HG02610 (cell line): ENCODE measurements around the gene DOCK4.

Source experiments
- ATAC-seq: cut with Tn5 transposase; IDR thresholded peaks from one replicate; pipeline ENCODE4 v1.9.1; 2021; ENCODE audit warnings: mild to moderate bottlenecking, moderate library complexity; ENCODE audit not compliant: unreplicated experiment

Gene DOCK4

DNA sequence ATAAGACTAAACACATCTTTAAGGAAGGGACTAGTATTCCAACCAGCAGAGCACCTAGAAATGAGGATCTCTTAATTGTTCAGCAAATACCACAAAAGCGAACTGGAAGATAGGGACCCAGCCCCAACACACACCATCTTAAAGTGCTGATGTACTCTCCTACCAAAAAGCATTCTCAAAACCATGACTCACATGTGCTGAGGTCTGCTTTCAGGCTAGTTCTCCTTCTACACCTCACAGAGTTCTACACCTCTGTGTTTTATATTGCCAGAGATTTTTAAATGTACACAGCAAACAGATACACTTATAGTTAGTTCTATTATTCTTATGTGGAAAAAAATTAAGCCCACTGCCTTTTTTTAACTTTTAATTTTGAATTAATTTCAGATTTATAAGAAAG lies 191.9 kb downstream of the DOCK4 start:
- ATAC-seq, result no peak

DNA sequence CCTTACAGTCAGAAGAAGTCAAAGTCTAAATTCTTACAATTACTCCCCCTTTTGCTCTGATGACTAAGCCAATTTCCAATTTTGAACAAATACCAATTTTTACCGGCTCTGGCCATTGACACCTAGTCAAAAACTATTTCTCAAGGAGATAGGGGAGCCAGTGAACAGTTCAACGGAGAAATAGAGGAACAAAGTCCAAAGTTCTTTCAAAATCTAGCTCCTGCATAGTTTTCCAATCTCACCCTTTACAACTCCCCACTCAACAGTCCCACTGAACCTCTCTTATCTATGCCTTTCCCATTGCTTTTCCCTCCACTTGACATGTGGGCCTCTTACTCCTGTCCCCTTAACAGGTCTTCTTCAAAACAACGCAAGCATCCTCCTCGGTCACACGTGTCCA lies 192.9 kb downstream of the DOCK4 start:
- no peak for ATAC-seq

DNA sequence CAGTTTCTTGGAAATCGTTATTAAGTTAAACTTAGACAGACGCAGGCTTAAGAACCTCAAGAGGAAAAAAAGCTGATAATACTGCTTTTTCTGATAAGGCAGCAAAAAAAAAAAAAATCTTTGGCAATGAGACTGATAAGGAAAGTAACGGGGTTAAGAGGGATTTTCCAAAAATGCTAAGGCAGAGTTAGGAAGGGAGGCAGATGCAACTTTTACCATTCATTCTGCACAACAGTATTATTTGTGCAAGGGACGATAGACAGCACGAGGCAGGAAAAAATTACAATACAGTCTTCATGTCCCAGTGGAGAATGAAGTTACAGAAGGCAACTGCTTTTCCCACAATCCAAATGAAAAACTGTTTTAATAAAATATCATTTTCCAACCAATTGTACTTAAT lies 194.0 kb downstream of the DOCK4 start:
- no peak for ATAC-seq

DNA sequence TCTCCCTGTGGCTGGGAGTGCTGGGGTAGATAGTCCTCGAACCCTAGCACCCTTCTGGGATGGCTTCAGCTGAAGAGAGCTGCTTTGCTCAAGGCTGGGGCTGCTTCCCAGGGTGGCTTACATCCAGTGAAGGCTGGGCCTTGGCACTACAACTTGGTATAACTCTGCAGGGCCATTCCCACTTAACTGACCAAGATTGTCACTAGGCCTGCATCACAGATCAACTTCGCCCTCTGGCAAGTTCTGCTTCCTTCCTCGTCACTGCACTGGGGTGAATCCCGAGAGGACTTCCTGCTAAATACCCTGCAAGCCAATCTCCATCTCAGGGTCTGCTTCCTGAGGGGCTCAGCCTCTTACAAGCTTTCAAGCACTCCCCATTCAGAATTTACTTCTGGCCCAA lies 195.2 kb downstream of the DOCK4 start:
- ATAC-seq, result no peak

DNA sequence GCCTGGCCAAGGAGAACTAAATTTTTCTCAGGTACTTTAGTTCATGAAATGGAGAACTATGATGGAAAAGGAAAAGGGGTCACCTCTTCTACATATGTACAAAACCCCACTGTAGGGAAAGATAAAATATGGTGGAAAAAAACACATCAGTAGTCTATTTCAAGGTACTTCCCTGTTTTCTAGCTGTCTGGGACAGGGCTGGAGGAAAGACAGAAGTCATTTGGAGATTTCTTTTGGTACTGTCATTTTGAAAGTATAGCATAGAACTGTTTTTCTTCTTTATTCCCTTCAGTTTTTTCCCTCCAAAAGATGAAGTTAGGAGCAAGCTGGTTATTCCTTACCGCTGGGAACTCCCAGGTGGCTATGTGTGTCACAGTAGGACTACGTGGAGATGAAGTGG lies 196.1 kb downstream of the DOCK4 start:
- ATAC-seq, result no peak

DNA sequence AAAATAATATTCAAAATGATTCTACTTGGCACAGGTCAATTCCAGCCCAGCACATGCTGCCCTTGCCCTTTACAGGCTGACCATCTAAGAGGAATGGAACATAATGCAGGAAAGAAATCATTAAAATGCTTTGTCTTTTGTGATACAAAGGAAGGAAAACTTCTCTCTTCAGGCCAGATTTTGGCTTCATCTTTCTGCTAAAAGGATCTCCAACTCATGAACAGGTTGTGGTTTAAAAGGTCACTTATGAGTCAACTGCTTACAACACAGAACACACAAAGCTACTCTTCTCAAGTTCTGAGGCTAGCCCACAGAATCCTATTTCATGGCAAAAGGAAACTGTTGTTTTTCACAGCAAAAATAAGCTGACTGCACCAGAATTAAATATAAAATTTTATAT lies 197.1 kb downstream of the DOCK4 start:
- no peak for ATAC-seq

DNA sequence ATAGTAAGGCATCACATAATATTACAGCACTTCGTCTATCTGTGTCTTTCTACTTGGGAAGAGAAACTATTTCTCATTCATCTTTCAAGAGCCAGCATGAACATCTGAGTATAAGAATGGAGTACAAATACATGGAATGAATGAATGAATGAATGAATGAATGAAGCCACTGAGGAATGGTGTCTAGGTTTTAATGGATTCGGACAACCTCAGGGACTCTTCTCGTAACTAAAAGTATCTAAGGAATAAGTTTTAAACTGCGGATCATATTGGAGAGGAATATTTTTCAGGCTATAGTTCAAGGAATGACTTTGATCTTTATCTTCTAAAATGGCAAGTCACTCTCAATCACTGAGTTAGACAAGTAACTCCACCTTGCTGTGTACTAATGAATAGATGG lies 199.0 kb downstream of the DOCK4 start:
- ATAC-seq, result no peak

DNA sequence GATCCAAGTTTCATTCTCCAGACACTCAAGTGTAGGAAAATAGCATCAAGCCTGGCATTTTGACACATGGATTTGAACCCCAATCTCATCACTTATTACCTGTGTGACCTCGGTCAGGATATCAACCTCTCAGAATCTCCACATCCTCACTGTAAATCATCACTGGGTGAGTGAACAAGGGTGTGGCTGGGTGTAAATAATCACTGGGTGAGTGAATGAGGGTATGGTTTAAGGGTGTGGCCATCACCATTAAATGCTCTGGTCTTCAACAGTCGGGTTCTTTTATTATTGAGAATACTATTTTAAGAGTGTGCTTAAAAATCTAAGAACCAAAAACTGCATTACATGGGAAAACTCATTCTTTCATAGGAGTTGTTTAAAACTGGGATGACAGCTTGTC lies 200.1 kb downstream of the DOCK4 start:
- no peak for ATAC-seq

DNA sequence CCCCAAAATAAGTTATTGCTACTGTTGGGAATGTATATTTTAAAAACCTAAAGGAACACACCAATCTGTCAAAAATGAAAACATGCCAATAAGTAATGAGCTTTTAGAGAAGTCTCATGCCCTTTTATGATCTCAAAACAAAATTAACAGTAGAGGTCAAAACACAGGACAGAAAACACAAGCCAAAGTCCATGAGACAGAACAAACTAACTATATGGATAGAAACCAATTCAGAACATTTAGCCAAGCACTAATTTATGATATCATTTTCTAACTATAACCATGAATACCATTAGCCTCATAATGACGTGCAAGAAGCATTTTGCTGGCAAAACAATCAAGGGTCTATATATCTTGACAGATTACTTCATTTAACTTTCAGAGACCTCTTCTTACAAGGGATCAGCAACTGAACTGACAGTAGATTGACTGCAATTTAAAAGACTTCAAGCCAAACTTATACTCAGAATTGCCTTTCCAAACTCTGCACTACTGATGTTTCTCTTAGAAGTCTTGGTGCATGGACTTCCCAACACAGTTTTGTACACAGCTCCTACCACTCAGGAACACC lies 200.9 kb downstream of the DOCK4 start:
- no peak for ATAC-seq

DNA sequence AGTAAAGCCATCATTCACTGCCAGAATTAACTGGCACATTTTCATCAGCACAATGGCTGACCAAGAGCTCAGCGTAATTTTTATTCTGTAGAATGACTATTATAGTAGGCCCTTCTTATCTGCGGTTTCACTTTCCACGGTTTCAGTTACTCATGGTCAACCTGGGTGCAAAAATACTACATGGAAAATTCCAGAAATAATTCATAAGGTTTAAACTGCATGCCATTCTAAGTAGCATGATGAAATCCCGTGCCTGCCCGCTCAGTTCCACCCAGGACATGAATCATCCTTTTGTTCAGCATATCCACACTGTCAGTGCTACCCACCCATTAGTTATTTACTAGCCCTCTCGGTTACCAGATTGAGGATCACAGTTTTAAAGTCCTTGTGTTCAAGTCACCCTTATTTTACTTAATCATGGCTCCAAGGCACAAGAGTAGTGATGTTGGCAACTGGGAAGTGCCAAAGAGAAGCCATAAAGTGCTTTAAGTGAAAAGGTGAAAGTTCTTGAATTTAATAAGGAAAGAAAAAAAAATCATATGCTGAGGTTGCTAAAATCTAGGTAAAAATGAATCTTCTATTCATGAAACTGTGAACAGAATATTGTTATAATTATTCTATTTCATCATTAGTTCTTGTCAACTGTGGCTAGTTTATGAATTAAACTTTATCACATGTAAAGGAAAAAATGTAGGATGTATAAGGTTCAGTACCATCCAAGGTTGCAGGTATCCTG lies 204.9 kb downstream of the DOCK4 start:
- no peak for ATAC-seq

DNA sequence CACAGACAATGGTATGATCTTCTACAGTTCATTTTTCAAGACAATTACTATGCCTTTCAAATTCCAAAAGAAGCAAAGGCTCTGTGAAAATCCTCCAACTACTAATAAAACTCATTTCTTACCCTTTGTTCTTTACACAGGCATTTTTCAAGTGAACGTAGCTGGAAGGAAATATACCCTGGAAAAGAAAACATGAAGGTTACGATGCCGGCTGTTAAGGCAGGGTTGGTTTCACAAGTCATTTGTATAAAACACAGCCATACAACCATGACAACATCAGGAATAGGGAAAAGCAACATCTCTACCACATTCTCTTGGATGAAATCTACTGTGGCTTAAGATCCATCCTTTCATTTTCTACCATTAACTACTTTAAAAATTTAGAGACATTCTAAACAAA lies 207.9 kb downstream of the DOCK4 start:
- ATAC-seq, result no peak

DNA sequence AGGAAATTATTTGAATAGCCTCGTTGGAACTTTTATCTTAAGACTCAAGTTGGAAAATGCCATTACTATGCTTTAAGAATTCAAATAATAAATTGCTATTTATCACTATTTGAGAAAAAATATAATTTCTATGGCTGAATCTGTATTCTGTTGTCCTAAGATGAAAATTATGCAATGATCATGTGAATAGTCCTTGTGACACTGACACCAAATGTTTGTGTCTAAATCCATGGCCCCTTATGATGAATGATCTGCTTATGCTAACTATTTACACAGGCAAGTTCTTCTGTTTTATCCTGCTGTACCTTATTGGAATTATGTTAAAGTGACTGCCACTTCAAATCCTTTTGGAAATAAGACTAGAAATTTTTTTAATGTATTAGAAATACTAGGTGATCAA lies 208.7 kb downstream of the DOCK4 start:
- no peak for ATAC-seq

DNA sequence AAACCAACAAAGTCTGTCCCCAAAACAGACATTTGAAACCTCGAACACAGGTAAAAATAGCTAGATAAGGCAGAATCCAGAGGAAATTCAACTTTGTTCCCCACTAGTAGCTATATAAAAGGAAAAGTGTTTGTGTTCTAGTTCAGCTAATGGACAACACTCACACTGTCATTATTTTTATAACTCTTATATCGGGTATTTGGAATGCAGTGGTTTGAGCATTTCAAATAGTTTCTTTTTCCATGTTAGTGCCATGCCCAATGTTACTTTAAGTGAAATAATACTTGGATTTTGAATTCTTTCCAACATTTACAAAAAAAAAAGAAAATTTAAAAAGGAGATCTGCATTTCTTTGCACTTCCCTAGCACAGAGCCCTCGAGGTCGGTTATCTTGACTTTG lies 213.6 kb downstream of the DOCK4 start:
- no peak for ATAC-seq

DNA sequence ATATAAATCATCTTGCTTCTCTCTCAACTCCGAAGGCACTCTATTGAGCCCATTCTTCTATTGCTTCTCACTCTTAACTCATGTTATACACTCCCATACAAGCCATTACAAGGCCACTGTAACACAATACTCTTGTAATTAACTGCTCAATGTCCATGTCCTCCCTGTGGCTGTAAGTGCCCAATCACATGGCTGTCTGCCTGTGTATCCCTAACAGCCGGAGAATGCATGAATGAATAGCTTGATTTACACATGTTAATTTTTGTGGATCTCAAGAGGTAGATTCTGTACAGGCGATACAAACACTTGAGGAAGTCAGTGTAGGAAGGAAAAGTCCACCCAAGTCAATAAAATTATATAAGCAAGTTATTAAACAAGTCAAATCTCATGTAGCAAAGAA lies 215.6 kb downstream of the DOCK4 start:
- no peak for ATAC-seq

DNA sequence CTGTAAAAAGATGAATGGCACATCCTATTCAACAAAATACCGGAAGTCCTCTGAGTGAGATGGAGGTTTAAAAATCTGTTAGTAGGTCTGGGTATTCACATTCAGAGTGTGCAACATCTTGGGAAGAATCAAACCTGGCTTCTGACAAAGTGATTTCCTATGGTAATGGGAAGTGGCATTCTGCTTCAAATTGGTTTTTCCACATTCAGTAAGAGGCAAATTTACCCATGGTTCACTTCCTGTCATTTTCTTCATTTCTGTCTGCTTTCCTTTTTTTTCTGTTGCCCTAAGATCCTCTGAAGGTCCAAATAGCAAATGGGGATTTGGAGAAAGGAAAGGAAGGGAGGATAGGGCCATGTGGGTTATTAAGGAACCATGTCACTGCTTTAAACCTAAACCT lies 218.3 kb downstream of the DOCK4 start:
- ATAC-seq, result no peak

DNA sequence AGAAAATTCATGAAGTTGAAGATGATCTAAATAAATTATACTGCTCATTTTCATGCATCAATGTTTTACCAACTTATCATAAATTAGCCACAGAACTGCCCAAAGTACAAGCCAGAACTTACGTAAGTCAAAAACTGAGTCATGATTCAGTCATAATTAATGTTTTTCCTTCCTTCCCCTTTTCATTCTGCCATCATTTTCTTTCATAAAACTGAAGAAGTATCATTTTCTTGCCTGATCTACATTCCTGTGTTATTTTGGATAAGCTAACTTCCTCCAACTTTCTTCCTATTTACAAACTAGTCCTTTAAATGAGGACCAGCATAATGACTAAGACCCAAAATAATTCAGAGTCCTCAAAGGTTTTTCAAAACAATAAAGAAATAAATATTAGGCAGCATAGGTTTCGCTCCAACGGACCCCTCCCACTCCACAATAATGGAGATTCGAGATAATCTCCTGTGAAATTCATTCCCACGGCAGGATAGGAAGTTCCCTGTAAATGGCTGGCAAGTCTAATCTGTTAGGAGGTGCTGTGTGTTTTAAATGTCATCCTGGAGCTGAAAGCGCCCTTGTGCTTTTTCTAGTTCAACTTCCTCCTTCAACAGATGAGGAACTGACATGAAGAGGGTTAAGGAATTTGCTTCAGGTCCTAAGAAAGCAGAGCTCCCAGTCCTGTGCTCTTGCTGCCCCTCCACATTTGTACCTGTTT lies 218.9 kb downstream of the DOCK4 start:
- ATAC-seq, result no peak

DNA sequence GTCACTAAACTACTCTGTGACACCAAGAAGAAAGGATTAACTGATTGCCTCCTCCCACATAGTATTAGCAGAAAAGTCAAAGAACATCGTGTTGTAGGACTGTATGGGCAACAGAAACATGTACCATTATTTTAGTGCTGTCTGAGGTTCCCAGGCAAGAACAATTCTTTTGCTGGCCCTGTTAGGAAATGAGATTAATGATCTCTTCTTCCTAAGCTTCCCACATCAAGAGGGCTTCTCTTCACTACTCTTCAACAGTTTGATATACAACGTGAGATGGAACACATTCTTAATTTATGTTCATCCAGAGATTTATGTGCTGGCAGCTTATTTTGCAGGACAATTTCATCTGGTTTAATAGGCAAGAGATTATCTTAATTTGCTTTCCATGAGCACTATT lies 219.6 kb downstream of the DOCK4 start:
- ATAC-seq, result no peak

DNA sequence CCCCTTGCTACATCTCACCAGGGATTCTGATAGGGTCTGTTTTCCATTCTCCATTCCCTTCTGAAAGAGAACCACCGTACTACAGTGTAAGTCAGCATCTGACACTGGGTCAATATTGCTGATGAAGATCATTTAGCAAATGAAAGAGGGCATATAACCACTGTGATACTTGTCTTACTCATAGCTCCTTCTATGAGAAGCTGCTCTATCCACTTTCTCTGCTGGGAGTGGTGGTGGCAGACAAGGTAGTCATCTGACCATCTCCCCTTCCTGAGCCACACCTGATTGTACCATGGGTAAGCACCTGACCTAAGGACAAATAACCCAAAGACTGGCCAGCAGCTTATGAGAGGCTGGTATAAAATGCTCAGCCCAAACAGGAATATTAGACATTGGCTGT lies 220.4 kb downstream of the DOCK4 start:
- no peak for ATAC-seq

DNA sequence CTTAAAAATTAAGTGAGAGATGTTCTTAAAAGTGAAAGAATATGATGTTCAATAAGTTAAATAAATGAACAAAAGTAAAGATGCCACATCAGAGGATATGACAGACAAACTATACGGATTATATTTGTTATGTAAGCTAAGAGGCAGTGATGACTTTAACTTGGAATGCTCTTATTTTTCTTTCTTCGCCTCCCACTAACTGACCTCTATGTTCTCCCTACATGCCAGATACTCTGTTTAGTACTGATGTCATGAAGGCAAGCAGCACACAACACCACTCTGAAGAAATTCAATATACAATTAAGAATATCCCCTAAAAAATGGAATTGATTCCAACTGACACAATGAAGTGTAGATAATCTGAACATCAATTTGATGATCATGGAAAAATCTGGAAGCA lies 223.4 kb downstream of the DOCK4 start:
- no peak for ATAC-seq

DNA sequence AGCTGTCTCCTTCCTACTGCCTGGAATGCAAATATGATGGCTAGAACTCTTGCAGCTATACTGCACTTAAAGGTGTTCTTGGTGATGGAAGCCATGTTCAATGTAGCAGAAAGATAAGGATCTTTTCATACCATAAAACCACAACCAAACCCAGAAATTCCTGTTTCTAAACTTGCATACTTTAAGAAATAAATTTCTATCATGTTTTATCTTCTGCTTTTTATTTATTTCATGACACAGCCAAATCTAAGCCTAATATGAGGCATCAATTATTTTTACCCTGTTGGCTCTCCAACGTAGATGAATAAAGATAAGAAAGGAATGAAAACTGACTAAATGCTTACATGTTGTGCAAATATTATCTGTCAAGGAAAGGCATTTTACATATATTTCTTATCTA lies 224.1 kb downstream of the DOCK4 start:
- ATAC-seq, result no peak

DNA sequence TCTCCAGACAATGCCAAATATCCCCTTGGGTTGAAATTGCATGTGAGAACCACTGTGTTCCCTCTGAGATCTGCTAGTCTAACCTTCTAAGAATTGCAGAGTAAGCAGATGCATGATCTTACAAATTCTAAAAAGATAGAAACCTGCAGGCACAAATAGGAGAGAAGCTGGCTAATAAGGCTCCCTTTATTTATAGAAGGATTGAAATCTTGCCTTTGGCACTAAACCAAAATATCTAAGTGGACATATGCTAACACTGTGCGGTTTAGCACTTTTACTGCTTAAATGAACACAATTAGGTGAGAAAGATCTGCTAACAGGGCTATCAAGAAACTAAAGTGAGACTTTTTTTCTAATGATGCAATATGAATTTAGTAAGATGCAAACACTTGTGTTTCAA lies 225.5 kb downstream of the DOCK4 start:
- ATAC-seq, result no peak

DNA sequence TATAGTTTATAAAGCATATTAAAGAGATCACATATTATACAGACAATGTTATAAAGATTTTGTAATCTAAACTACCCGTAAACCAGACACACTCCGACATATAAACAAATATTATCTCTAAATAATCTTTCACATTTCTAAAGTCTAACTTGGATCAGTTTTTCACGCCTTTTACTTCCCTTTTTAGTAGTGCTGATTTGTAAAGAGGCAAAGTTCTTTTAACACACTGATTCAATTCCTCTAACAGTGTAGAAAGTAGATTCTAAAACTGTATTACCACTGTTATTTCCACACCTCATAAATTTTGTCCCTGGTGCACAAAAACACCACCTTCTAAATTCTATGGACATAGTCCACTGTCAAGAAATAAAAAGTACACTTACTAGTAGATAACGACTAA lies 230.9 kb downstream of the DOCK4 start:
- ATAC-seq, result no peak
